HEK293 (cell line): ENCODE data around the gene ACOT8.
"Not testable (repeated sequence)": the region's sequence is repeated elsewhere in the genome, so short reads cannot be mapped to it uniquely, and the experiment has no call there.

Experiments used
- FEZF1 ChIP-seq: fragments of 450-650 bp; formaldehyde crosslinking; IDR thresholded peaks from 2 replicates; pipeline ENCODE4 v1.5.1; 2016; ENCODE audit warnings: missing biosample characterization, missing genetic modification characterization
- HOXA7 ChIP-seq: sonication (generic); formaldehyde crosslinking; IDR thresholded peaks from 2 replicates; pipeline ENCODE4 v1.8.1; 2022; ENCODE audit warnings: missing genetic modification reagents, borderline replicate concordance
- ZEB2 ChIP-seq: fragments of 450-650 bp; formaldehyde crosslinking; IDR thresholded peaks from 2 replicates; pipeline ENCODE4 v1.5.1; 2016; ENCODE audit warnings: missing biosample characterization, missing genetic modification characterization
- ZNF362 ChIP-seq: fragments of 450-650 bp; formaldehyde crosslinking; IDR thresholded peaks from 2 replicates; pipeline ENCODE4 v1.5.1; 2016; ENCODE audit warnings: missing biosample characterization, missing genetic modification characterization
- ZNF433 ChIP-seq: fragments of 450-650 bp; formaldehyde crosslinking; IDR thresholded peaks from 2 replicates; pipeline ENCODE4 v1.5.1; 2016; ENCODE audit warnings: missing biosample characterization, missing genetic modification characterization, low read depth
- ZNF626 ChIP-seq: fragments of 450-650 bp; sonication (Bioruptor Pico); formaldehyde crosslinking; IDR thresholded peaks from 2 replicates; pipeline ENCODE4 v1.5.1; 2018; ENCODE audit warnings: missing biosample characterization, missing genetic modification characterization, inconsistent platforms
- ZNF747 ChIP-seq: fragments of 450-650 bp; formaldehyde crosslinking; IDR thresholded peaks from 2 replicates; pipeline ENCODE4 v1.5.1; 2016; ENCODE audit warnings: missing biosample characterization, missing genetic modification characterization
- ZNF776 ChIP-seq: fragments of 450-650 bp; formaldehyde crosslinking; IDR thresholded peaks from 2 replicates; pipeline ENCODE4 v1.5.0; 2017; ENCODE audit warnings: missing biosample characterization, missing genetic modification characterization, borderline replicate concordance
- TF ChIP-seq, protein P1 (sequence below): fragments of 450-650 bp; formaldehyde crosslinking; IDR thresholded peaks from 2 replicates; pipeline ENCODE4 v1.5.1; 2016; ENCODE audit warnings: missing biosample characterization, missing genetic modification characterization

- not testable (repeated sequence) for TF ChIP-seq FEZF1 (tag by site-specific recombination); ZNF776 (tag by site-specific recombination); ZNF362 (tag by site-specific recombination); ZNF433; ZNF747; HOXA7; ZNF626; ZEB2 (tag by site-specific recombination)
- TF ChIP-seq, protein P1, sequence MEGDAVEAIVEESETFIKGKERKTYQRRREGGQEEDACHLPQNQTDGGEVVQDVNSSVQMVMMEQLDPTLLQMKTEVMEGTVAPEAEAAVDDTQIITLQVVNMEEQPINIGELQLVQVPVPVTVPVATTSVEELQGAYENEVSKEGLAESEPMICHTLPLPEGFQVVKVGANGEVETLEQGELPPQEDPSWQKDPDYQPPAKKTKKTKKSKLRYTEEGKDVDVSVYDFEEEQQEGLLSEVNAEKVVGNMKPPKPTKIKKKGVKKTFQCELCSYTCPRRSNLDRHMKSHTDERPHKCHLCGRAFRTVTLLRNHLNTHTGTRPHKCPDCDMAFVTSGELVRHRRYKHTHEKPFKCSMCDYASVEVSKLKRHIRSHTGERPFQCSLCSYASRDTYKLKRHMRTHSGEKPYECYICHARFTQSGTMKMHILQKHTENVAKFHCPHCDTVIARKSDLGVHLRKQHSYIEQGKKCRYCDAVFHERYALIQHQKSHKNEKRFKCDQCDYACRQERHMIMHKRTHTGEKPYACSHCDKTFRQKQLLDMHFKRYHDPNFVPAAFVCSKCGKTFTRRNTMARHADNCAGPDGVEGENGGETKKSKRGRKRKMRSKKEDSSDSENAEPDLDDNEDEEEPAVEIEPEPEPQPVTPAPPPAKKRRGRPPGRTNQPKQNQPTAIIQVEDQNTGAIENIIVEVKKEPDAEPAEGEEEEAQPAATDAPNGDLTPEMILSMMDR = not testable (repeated sequence)
Observed at GRCh38 chr20:45797510-45797909, 59.7 kb downstream of the ACOT8 start.
